Erythroblast (primary cell): Measurements from ENCODE around the gene MOB3A.

ENCODE experiments used
- GATA1 ChIP-seq: IDR thresholded peaks from 2 replicates; pipeline ENCODE4 v1.6.1; 2011; ENCODE audit warnings: low read depth, mild to moderate bottlenecking, control low read depth, low read length, moderate library complexity
- POLR2A ChIP-seq: IDR thresholded peaks from 2 replicates; pipeline ENCODE4 v1.6.1; 2011; ENCODE audit warnings: mild to moderate bottlenecking, low read length

- TF ChIP-seq POLR2A (no peak), GATA1 (no peak)
Measured at GRCh38 chr19:2122251-2122650, 26.1 kb upstream of the MOB3A start.
